A549 (cell line): ENCODE data around the gene EVX1. TPM values are rescaled to one million over a fixed set of nuclear protein-coding genes. Genes with fewer than 3 reads are reported as not detected.

Experiments
- ATAC-seq, 2 experiments: fragments of 200-7000 bp in 1 of 2; fragments of >200 bp in 1 of 2; cut with Nextera tagmentation in 1 of 2; cut with Tn5 transposase in 1 of 2; 3 replicates each; pipeline versions ENCODE4 v1.8.0 to v1.9.1; 2018 to 2020; ENCODE audit warnings: mild to moderate bottlenecking in 1 of 2, moderate library complexity in 1 of 2
- CTCF ChIA-PET: fragments of 300-600 bp; sonication (Branson Sonifier 250); formaldehyde crosslinking; extraction: SDS; loops from one replicate; lab custom pipeline; 2021; ENCODE audit warnings: antibody characterized with exemption, inconsistent platforms; lab: Yijun Ruan, JAX
- POLR2A ChIA-PET: fragments of 350-600 bp; formaldehyde crosslinking; extraction: SDS; loops from one replicate; lab custom pipeline; 2021; ENCODE audit warnings: antibody characterized with exemption, inconsistent platforms; lab: Yijun Ruan, JAX
- DNase-seq, 2 experiments: peaks; one replicate each; pipeline versions ENCODE4 v3.0.0 to v3.0.0-alpha.2; 2011 to 2016; ENCODE audit warnings: low read depth in 1 of 2, low spot score in 1 of 2
- FAIRE-seq: peaks from 2 replicates; lab custom pipeline; 2011; peaks lifted over from hg19 to GRCh38; lab: Jason Lieb, UNC
- H3K27ac ChIP-seq, 2 experiments: fragments of >200 bp; sonication (Bioruptor Twin); formaldehyde crosslinking; 3 replicates each; pipeline ENCODE4 v1.5.1; 2016 to 2017
- H3K4me1 ChIP-seq: fragments of >200 bp; sonication (Bioruptor Twin); formaldehyde crosslinking; 3 replicates; pipeline ENCODE4 v1.6.1; 2016
- H3K4me2 ChIP-seq: fragments of >200 bp; sonication (Bioruptor Twin); formaldehyde crosslinking; 3 replicates; pipeline ENCODE4 v1.6.1; 2016
- H3K4me3 ChIP-seq: fragments of >200 bp; sonication (Bioruptor Twin); formaldehyde crosslinking; 3 replicates; pipeline ENCODE4 v1.5.1; 2016
- H3K9me3 ChIP-seq: fragments of >200 bp; sonication (Bioruptor Twin); formaldehyde crosslinking; 3 replicates; pipeline ENCODE4 v1.6.1; 2016
- BCL3 ChIP-seq: fragments of >200 bp; sonication (Bioruptor Twin); formaldehyde crosslinking; IDR thresholded peaks from 3 replicates; pipeline ENCODE4 v1.6.1; 2016
- CBX8 ChIP-seq: fragments of 200-600 bp; sonication (generic); IDR thresholded peaks from 2 replicates; pipeline ENCODE4 v1.6.1; 2016
- CHD4 ChIP-seq: fragments of 200-600 bp; sonication (generic); IDR thresholded peaks from 2 replicates; pipeline ENCODE4 v1.6.1; 2016; ENCODE audit warnings: antibody characterized with exemption, mild to moderate bottlenecking, borderline replicate concordance
- CTCF ChIP-seq: fragments of >200 bp; sonication (Bioruptor Twin); formaldehyde crosslinking; IDR thresholded peaks from 3 replicates; pipeline ENCODE4 v1.5.1; 2016
- E2F6 ChIP-seq: IDR thresholded peaks from 2 replicates; pipeline ENCODE4 v1.6.1; 2012; ENCODE audit warnings: low read depth, borderline replicate concordance
- EHMT2 ChIP-seq: fragments of 200-600 bp; sonication (generic); IDR thresholded peaks from 2 replicates; pipeline ENCODE4 v1.6.1; 2016; ENCODE audit warnings: antibody characterized with exemption, low read depth, mild to moderate bottlenecking, moderate library complexity
- FOXS1 ChIP-seq: fragments of 250-450 bp; sonication (Bioruptor Pico); IDR thresholded peaks from 2 replicates; pipeline ENCODE4 v1.5.0; 2020; ENCODE audit warnings: mild to moderate bottlenecking, moderate library complexity
- HOXA7 ChIP-seq: fragments of 250-450 bp; sonication (Bioruptor Pico); IDR thresholded peaks from 2 replicates; pipeline ENCODE4 v1.5.0; 2020; ENCODE audit warnings: mild to moderate bottlenecking, moderate library complexity
- HOXB5 ChIP-seq: fragments of 250-450 bp; sonication (Bioruptor Pico); IDR thresholded peaks from 2 replicates; pipeline ENCODE4 v1.5.0; 2020; ENCODE audit warnings: mild to moderate bottlenecking, moderate library complexity
- JUNB ChIP-seq: fragments of >200 bp; sonication (Bioruptor Twin); formaldehyde crosslinking; IDR thresholded peaks from 2 replicates; pipeline ENCODE4 v1.6.1; 2016
- MAFK ChIP-seq: fragments of 450-650 bp; IDR thresholded peaks from 2 replicates; pipeline ENCODE4 v1.6.1; 2014; ENCODE audit not compliant: partially characterized antibody
- MAX ChIP-seq: IDR thresholded peaks from 2 replicates; pipeline ENCODE4 v1.6.1; 2012
- MYC ChIP-seq: IDR thresholded peaks from 2 replicates; pipeline ENCODE4 v1.6.1; 2012; ENCODE audit warnings: mild to moderate bottlenecking, inconsistent platforms, low read length, improper control_type of control experiment, borderline replicate concordance
- PHF8 ChIP-seq: fragments of 200-600 bp; sonication (generic); IDR thresholded peaks from 2 replicates; pipeline ENCODE4 v1.6.1; 2016; ENCODE audit warnings: low read depth, mild to moderate bottlenecking, antibody characterized with exemption, moderate library complexity, borderline replicate concordance
- RAD21 ChIP-seq, 2 experiments: fragments of >200 bp in 1 of 2; sonication (Bioruptor Twin) in 1 of 2; formaldehyde crosslinking in 1 of 2; IDR thresholded peaks in 1 of 2; conservative IDR thresholded peaks in 1 of 2; 2 replicates in 1 of 2; 3 replicates in 1 of 2; pipeline ENCODE4 v1.6.1; 2012 to 2018; ENCODE audit warnings: inconsistent platforms in 1 of 2
- RCOR1 ChIP-seq: fragments of 150-350 bp; IDR thresholded peaks from 2 replicates; pipeline ENCODE4 v1.6.1; 2014; ENCODE audit warnings: antibody characterized with exemption, low read length, low read depth
- SMC3 ChIP-seq: fragments of >200 bp; sonication (Bioruptor Twin); formaldehyde crosslinking; IDR thresholded peaks from 3 replicates; pipeline ENCODE4 v1.6.1; 2018; ENCODE audit warnings: inconsistent platforms
- TFCP2L1 ChIP-seq: fragments of 250-450 bp; sonication (Bioruptor Pico); IDR thresholded peaks from 2 replicates; pipeline ENCODE4 v1.5.0; 2021; ENCODE audit warnings: mild to moderate bottlenecking
- WGBS: methylation state at CpG from one replicate; pipeline ENCODE4 v1.1.6; 2017; ENCODE audit errors: missing lambda C conversion rate; 5-methylcytosine and 5-hydroxymethylcytosine counted together
- polyA plus RNA-seq, 4 experiments: library from polyadenylated mRNA; depleted of rRNA in 3 of 4; stranded (reverse); fragments of >200 nt; fragmentation: RNase III in 1 of 4; extraction: RNeasy Plus Mini Kit Qiagen cat#74134 plus additional on column Dnase treatment in 1 of 4; gene quantifications; 2 replicates in 3 of 4; 3 replicates in 1 of 4; pipeline ENCODE4 v1.2.3, GENCODE V29; 2011 to 2017

Gene EVX1
- polyA plus RNA-seq, 2 of the 4 experiments (the other 2 are of a cell fraction) = 0.05 to 0.08 TPM

- peak overlapping the region; percentile 82 for H3K4me3 ChIP-seq
- 92% methylated on average over 29 of the region's 29 CpGs for WGBS
- peak; percentile 100 for TF ChIP-seq HOXB5 (CRISPR knock-in tag)
- no peak for TF ChIP-seq TFCP2L1 (CRISPR knock-in tag)
- TF ChIP-seq, all 56 proteins: peak for 1
- no peak for FAIRE-seq
- Histone ChIP-seq H3K4me1 (peaks cover 15% of the 10 kb centered on the region), H3K27ac (peak overlapping the region; percentile 77 to 87; a peak in 5 of 6 replicates), H3K4me2 (peak overlapping the region; percentile 85), H3K9me3 (no peaks in the 10 kb centered on the region)
- POLR2A ChIA-PET = no interaction called here
- CTCF ChIA-PET = interaction anchor here (0.7 to 4.2 kb wide), 20 partner anchors 9 to 899 kb away, joined by 3 to 33 read pairs (median 8); no protein-coding TSS in a partner anchor
- no peak for DNase-seq
- ATAC-seq = no peak
Measured at GRCh38 chr7:27198138-27198841, 44.3 kb upstream of the EVX1 start.

- ChIA-PET POLR2A (interaction anchor here (1.0 to 1.6 kb wide), 4 partner anchors 464 to 895 kb away, joined by 3 to 6 read pairs (median 4); partner anchors contain the start of gene HIBADH), CTCF (interaction anchor here (0.7 to 4.2 kb wide), 25 partner anchors 10 to 898 kb away, joined by 3 to 33 read pairs (median 6); no protein-coding TSS in a partner anchor)
- peak overlapping the region; percentile 85 for H3K4me2 ChIP-seq
- ATAC-seq = peak; percentile 51 to 65
- peak overlapping the region; percentile 77 to 87 for H3K27ac ChIP-seq
- FAIRE-seq = no peak
- H3K9me3 ChIP-seq = no peaks in the 10 kb centered on the region
- peaks cover 15% of the 10 kb centered on the region for H3K4me1 ChIP-seq
- TF ChIP-seq FOXS1 (CRISPR knock-in tag) = no peak
- TF ChIP-seq PHF8 = peak; percentile 36; the same call in 1 of the 2 replicates
- TF ChIP-seq E2F6 = peak; percentile 59; the same call in 1 of the 2 replicates
- TF ChIP-seq HOXB5 (CRISPR knock-in tag) = peak; percentile 100
- DNase-seq = peak; percentile 48 to 57
- peak overlapping the region; percentile 82 for H3K4me3 ChIP-seq
- 12% methylated on average over 21 of the region's 93 CpGs for WGBS
Measured at GRCh38 chr7:27198871-27199801, 43.5 kb upstream of the EVX1 start.

- Histone ChIP-seq H3K4me3 (peak within 1 kb of the TSS; percentile 82), H3K27ac (peak within 1 kb of the TSS; percentile 77 to 87), H3K4me1 (peaks cover 15% of the 10 kb centered on the region), H3K4me2 (peak within 1 kb of the TSS; percentile 85), H3K9me3 (no peaks in the 10 kb centered on the region)
- no peak for FAIRE-seq
- WGBS = 3% methylated on average over 27 of the region's 99 CpGs
- TF ChIP-seq EHMT2 = no peak
- TF ChIP-seq FOXS1 (CRISPR knock-in tag) = no peak
- 0 out of 3 replicates have a peak, but pooled peaks have one; percentile 27 for TF ChIP-seq BCL3
- no peak for TF ChIP-seq CHD4
- TF ChIP-seq CBX8 = no peak
- TF ChIP-seq RCOR1 = no peak
- no peak for TF ChIP-seq HOXA7 (CRISPR knock-in tag)
- TF ChIP-seq CTCF = no peak; the same call in 2 of the 3 replicates
- TF ChIP-seq E2F6 = no peak
- no peak for TF ChIP-seq MAFK
- TF ChIP-seq SMC3 = peak; percentile 9; the same call in 1 of the 3 replicates
- peak in 1 of 2 experiments; percentile 18; a peak in 1 of 5 replicates for TF ChIP-seq RAD21 (conservative IDR thresholded peaks at IDR 0.05 in 1 of 2, IDR thresholded peaks at IDR 0.05 in 1 of 2)
- no peak for TF ChIP-seq PHF8
- TF ChIP-seq JUNB = no peak
- peak; percentile 50; the same call in 1 of the 2 replicates for TF ChIP-seq MAX
- TF ChIP-seq MYC = 0 out of 2 replicates have a peak, but pooled peaks have one; percentile 51
- ChIA-PET CTCF (interaction anchor here (0.7 to 4.2 kb wide), 22 partner anchors 10 to 897 kb away, joined by 3 to 33 read pairs (median 8); no protein-coding TSS in a partner anchor), POLR2A (interaction anchor here (1.0 to 1.6 kb wide), 5 partner anchors 463 to 894 kb away, joined by 3 to 6 read pairs (median 3); partner anchors contain the start of gene HIBADH)
- ATAC-seq = peak; percentile 80 to 91
- DNase-seq = peak; percentile 65 to 69
Measured at GRCh38 chr7:27199849-27200760, 42.5 kb upstream of the EVX1 start, which contains the start of gene HOXA13. HOXA13 (minus strand) TSS chr7:27200091; CDS start chr7:27200077, 14 bp downstream.
